GM21529 (cell line): Measurements from ENCODE around the gene CABYR.
"Not testable (repeated sequence)": the region's sequence is repeated elsewhere in the genome, so short reads cannot be mapped to it uniquely, and the experiment has no call there.

Source experiments
- ATAC-seq: cut with Tn5 transposase; IDR thresholded peaks from one replicate; pipeline ENCODE4 v1.9.1; 2021; ENCODE audit not compliant: unreplicated experiment

The CABYR gene

GRCh38 chr18:24127735-24128134 lies 11.1 kb upstream of the CABYR start:
- ATAC-seq: no peak

DNA sequence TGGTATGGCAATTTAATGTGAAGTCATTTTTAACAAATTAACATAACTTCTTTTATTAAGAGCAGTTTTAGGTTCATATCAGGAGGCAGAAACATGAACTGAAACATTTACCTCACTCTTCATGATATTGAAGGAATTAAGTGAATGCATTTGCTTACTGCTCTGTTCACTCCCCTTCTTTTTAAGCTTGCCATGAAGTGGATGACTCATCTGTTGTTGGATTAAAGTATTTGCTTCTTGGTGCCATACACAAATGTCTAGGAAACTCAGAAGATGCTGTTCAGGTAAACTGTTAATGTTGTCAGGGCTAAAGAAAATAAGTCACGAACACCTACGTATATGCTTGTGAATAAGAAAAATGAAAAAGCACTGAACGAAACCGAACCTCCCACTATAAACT lies 10.2 kb upstream of the CABYR start:
- no peak for ATAC-seq

DNA sequence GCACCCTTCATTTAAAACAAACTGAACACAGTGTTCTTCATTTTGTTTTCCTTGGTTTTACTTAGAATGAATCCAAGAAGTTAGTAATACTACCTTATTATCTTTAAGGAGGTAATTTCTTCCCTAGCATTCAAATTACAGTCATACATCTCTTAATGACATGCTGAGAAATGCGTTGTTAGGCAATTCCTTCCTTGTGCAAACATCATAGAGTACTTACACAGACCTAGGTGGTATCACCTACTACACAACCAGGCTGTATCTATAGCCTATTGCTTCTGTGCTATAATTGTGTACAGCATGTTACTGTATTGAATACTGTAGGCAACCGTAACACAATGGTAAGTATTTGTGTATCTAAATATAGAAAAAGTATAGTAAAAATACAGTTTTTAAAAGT lies 8.4 kb upstream of the CABYR start:
- ATAC-seq: no peak

DNA sequence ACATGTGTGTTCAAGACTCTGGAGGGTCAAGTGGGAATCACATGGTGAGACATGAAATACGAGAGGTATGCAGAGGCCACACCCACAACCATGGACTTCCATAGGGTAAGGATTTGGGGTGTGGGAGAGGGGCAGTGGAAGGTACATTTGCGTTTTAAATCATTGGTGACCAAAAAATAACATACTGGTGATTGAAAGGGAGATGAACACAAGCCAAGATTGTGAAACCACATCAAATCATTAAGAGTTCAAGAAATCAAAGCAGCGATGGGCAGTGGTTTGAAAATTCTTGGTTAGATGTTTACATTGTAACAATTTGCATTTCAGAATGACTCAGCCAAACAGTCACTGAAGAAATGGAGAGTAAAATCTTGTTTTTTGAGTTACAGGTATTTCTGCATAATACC lies 1.9 kb upstream of the CABYR start:
- ATAC-seq: no peak

- ATAC-seq: peak; percentile 8
These were observed 463 bp upstream of the CABYR start for GRCh38 chr18:24138409-24138788.

DNA sequence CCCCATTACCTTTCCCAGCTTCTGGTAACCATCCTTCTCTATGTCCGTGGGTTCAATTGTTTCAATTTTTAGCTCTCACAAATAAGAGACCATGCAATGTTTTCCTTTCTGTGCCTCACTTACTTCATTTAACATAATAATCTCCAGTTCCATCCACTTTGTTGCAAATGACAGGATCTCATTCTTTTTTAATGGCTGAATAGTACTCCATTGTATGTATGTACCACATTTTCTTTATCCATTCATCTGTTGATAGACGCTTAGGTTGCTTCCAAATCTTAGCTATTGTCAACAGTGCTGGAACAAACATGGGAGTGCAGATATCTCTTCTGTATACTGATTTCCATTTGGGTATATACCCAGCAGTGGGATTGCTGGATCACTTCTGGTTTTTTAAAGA lies 1.8 kb downstream of the CABYR start:
- ATAC-seq: no peak

- no peak for ATAC-seq
These were observed 3.5 kb downstream of the CABYR start for GRCh38 chr18:24142376-24142775.

DNA sequence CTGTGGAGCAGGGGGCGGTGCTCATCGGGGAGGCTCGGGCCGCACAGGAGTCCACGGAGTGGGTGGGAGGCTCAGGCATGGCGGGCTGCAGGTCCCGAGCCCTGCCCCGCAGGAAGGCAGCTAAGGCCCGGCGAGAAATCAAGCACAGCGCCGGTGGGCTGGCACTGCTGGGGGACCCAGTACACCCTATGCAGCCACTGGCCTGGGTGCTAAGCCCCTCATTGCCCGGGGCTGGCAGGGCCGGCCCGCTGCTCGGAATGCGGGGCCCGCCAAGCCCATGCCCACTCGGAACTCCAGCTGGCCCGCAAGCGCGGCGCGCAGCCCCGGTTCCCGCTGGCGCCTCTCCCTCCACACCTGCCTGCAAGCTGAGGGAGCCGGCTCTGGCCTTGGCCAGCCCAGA lies 10.7 kb downstream of the CABYR start:
- not testable (repeated sequence) for ATAC-seq

- ATAC-seq: no peak
These were observed 14.5 kb downstream of the CABYR start for GRCh38 chr18:24153397-24153796.

DNA sequence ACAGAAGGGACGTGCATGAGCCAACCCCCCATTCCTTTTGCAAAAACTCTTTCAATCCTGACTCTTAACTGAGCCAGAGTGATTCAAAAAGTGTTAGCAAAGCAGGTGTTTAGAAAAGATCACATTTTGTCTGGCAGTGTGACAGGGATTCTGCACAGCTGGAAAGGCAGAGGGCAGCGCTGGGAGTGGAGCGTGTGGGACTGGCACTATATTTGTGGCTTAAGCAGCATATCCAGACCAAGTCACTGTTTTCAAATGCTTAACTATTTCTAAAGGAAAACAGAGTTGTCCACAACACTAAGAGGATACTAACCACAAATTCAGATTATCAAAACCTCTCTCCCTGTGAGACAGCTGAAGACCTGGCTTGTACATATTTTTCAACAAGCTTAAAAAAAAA lies 19.0 kb downstream of the CABYR start:
- no peak for ATAC-seq

GRCh38 chr18:24160086-24160485 lies 21.2 kb downstream of the CABYR start:
- no peak for ATAC-seq

- ATAC-seq: no peak
These were observed 22.4 kb downstream of the CABYR start for GRCh38 chr18:24161304-24161703.

- ATAC-seq: no peak
These were observed 29.6 kb downstream of the CABYR start for GRCh38 chr18:24168496-24168895.

DNA sequence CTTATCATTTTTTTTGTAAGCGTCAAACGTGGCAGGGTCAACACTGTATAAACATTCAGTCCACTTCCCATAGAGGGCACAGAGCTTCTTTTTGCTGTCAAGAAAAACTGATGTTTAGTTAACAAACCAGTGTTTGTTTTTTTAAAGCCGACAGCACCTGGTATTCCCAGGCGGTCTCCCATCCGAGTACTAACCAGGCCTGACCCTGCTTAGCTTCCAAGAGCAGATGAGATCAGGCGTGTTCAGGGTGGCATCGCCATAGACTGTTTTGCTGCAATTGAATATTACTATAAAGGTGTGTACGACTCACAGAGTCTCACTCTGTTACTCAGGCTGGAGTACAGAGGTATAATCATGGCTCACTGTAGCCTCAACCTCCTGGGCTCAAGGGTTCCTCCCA lies 31.5 kb downstream of the CABYR start:
- no peak for ATAC-seq

DNA sequence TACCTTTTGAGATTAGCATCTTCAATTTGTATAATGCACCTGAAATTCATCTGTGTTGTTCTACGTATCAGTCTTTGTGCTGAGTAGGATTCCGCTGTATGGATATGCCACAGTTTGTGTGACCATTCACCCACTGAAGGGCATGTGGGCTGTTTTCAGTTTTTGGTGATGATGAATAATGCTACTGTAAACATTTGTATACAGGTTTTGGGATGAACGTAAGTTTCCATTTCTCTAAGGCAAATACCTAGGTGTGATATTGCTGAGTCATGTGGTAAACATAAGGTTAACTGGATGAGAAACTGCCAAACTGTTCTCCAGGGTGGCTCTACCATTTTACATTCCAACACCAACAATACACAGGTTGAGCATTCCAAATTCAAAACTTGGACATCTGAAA lies 35.1 kb downstream of the CABYR start:
- no peak for ATAC-seq

DNA sequence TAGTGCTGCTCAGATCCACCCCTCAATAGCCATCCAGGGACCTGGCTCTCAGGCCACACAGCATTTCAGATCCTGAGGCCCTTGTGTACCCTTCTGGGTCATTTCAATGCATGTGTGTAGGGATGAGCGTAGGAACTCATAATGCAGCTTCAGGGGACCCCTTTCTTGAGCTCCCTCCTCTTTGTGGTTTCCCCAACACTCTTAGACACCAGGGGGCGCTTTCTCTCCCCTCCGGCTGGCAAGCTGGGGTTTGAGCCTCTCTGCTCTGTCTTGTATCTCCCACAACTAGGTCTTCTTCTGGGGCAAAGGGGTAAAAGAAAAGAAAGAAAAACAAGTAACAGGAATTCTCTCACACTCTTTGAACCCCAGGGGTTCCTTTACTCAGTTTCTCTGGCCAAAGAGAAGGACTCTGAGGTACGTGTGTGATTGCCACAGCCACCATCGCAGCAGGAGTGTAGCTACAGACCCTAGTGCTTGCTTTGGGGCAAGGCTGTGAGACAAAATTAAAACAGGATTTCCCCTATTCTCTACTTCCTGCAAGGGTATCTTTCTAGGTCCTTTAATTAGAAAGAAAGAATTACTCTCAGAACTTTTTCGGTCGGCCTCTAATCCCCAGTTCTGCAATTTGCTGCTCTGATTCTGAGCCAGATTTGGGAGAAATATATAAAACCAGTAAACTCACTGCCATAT lies 38.0 kb downstream of the CABYR start:
- peak; percentile 89 for ATAC-seq

DNA sequence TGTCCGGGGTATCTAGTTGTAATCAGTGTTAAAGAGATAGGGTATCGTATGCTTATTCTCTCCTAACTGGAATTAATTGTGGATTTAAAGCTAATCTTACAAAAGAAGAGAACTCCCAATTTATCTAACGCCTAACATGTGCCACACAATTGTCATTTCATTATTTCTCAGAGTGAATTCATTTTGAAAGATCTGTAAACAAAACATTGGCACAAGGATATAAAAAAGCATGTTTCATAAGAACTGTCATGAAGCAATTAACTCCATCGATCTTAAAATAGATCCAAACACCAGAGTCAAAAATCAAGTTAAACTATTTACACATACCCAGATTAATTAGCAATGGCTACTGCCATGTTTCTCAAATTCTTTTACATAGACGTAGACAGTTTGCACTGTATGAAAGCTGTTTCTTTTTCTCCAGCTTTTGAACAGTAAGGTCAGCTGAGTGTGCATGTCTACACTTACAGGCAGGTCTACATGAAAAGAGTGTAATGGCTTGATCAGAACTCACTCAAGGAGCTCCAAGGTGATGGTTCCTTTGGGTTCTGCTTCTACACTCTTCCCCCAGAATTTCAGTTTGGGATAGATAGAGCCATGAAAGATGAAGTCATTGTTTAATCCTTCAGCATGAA lies 38.8 kb downstream of the CABYR start:
- ATAC-seq: no peak

- no peak for ATAC-seq
These were observed 41.2 kb downstream of the CABYR start for GRCh38 chr18:24180048-24180447.

DNA sequence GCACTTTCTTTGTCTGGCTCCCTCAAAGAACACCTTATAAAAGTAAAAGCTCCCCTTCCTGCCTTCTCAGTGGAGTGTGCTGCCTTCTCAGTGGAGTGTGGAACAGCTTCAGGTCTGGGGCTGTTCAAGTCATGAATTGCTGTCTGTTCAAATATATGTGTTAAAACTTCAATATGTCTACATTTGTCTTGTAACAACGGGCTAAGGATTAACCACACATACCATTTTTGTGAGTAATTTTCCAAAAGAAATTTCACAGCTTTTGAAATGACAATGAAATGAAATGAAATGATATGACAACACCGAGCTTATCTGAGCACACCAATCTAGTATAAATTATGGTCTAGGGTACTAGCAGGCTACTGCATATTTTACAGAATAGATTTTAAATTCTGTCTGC lies 42.9 kb downstream of the CABYR start:
- ATAC-seq: no peak

- no peak for ATAC-seq
These were observed 46.9 kb downstream of the CABYR start for GRCh38 chr18:24185805-24186204.

DNA sequence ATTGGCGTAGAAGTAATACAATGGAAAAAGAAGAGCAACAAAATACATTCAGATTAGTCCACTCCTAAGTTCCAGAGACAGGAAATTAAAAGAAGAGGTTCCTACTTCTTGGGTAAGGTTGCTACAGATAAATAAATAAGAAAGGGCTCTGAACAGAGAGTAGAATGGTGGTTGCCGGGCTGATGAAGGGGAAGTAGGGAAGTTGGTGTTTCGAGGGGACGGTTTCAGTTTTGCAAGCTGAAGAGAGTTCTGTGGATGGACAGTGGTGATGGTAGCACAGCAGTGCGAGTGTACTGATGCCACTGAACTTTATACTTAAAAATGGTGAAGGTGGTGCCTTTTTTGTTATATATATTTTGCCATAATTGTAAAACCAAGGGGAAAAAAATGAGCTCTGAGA lies 48.2 kb downstream of the CABYR start:
- peak; percentile 77 for ATAC-seq

- ATAC-seq: no peak
These were observed 48.8 kb downstream of the CABYR start for GRCh38 chr18:24187689-24188088.

DNA sequence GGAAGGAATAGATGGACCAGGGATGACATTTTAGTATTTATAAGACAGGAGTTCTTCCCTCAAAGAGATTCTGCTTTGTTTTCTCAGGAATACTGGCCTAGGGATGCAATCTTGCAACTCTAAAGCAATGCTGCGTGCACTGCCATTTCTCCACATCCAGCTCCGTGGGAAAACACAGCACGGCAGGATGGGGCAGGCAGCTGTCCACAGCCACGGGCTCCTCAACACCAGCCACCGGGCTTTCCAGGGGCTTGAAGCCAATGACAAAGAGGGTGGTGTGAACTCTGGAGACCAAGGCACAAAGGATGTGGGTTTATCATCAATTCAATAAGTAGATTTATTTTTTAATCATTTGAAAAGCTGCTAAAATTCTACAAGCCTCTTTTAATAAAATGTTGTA lies 49.3 kb downstream of the CABYR start:
- ATAC-seq: no peak
